HepG2 (cell line): ENCODE data around the gene GBGT1. TPM values are rescaled to one million over a fixed set of nuclear protein-coding genes. Genes with fewer than 3 reads are reported as not detected.

Experiments used
- CREB1 ChIP-seq, 2 experiments: fragments of 450-650 bp in 1 of 2; IDR thresholded peaks; 2 replicates each; pipeline ENCODE4 v1.6.1; 2016 to 2017; ENCODE audit warnings: control low read depth in 1 of 2, mild to moderate bottlenecking in 1 of 2, missing compliant biosample characterization in 1 of 2, missing genetic modification characterization in 1 of 2
- CTCF ChIP-seq: sonication (generic); formaldehyde crosslinking; IDR thresholded peaks from 2 replicates; pipeline ENCODE4 v1.5.0; 2020; ENCODE audit warnings: mild to moderate bottlenecking, missing genetic modification reagents, moderate library complexity
- ESRRA ChIP-seq: sonication (generic); formaldehyde crosslinking; IDR thresholded peaks from 2 replicates; pipeline ENCODE4 v1.5.1; 2020; ENCODE audit warnings: mild to moderate bottlenecking, low read depth, missing genetic modification reagents
- HNF4G ChIP-seq, 2 experiments: sonication (generic) in 1 of 2; formaldehyde crosslinking in 1 of 2; IDR thresholded peaks; 2 replicates each; pipeline versions ENCODE4 v1.4.0 to v1.6.1; 2011 to 2020; ENCODE audit warnings: borderline replicate concordance in 2 of 2, low read depth in 2 of 2, mild to moderate bottlenecking in 2 of 2, low read length in 1 of 2, missing genetic modification reagents in 1 of 2, moderate library complexity in 1 of 2
- IKZF5 ChIP-seq: IDR thresholded peaks from 2 replicates; pipeline ENCODE4 v1.6.1; 2018; ENCODE audit warnings: missing genetic modification reagents, mild to moderate bottlenecking, missing compliant biosample characterization
- MAZ ChIP-seq, 2 experiments: sonication (generic) in 1 of 2; formaldehyde crosslinking in 1 of 2; IDR thresholded peaks; 2 replicates each; pipeline versions ENCODE4 v1.5.0 to v1.6.1; 2012 to 2020; ENCODE audit warnings: low read depth in 2 of 2, mild to moderate bottlenecking in 2 of 2, borderline replicate concordance in 1 of 2, improper control_type of control experiment in 1 of 2, low read length in 1 of 2, missing genetic modification reagents in 1 of 2, moderate library complexity in 1 of 2
- MXI1 ChIP-seq: IDR thresholded peaks from 3 replicates; pipeline ENCODE4 v1.6.1; 2012; ENCODE audit warnings: low read depth, low read length, inconsistent platforms, borderline replicate concordance
- RAD21 ChIP-seq: fragments of 450-650 bp; formaldehyde crosslinking; IDR thresholded peaks from 2 replicates; pipeline ENCODE4 v1.5.0; 2020; ENCODE audit warnings: mild to moderate bottlenecking
- RFX3 ChIP-seq: IDR thresholded peaks from 2 replicates; pipeline ENCODE4 v1.6.1; 2016; ENCODE audit warnings: missing biosample characterization, missing genetic modification reagents
- SAP130 ChIP-seq: IDR thresholded peaks from 2 replicates; pipeline ENCODE4 v1.6.1; 2016; ENCODE audit warnings: low read depth
- SIN3A ChIP-seq: IDR thresholded peaks from 2 replicates; pipeline ENCODE4 v1.6.1; 2011; ENCODE audit warnings: low read depth, mild to moderate bottlenecking, control low read depth, low read length, borderline replicate concordance
- THAP11 ChIP-seq: IDR thresholded peaks from 2 replicates; pipeline ENCODE4 v1.6.1; 2016; ENCODE audit warnings: missing biosample characterization, missing genetic modification reagents
- XRCC5 ChIP-seq: fragments of 200-400 bp; formaldehyde crosslinking; optimal IDR thresholded peaks from 2 replicates; pipeline ENCODE3; 2017; ENCODE audit warnings: mild to moderate bottlenecking, low read length
- ZBTB37 ChIP-seq: sonication (generic); formaldehyde crosslinking; IDR thresholded peaks from 2 replicates; pipeline ENCODE4 v1.4.0; 2020; ENCODE audit warnings: mild to moderate bottlenecking, missing genetic modification reagents
- ZNF569 ChIP-seq: sonication (generic); formaldehyde crosslinking; IDR thresholded peaks from 2 replicates; pipeline ENCODE4 v1.5.0; 2020; ENCODE audit warnings: mild to moderate bottlenecking, missing genetic modification reagents, moderate library complexity, borderline replicate concordance
- ZNF687 ChIP-seq: sonication (generic); formaldehyde crosslinking; IDR thresholded peaks from 2 replicates; pipeline ENCODE4 v1.5.1; 2020; ENCODE audit warnings: mild to moderate bottlenecking, missing genetic modification reagents, moderate library complexity
- ZNF781 ChIP-seq: sonication (generic); formaldehyde crosslinking; IDR thresholded peaks from 2 replicates; pipeline ENCODE4 v1.5.1; 2020; ENCODE audit warnings: borderline replicate concordance, mild to moderate bottlenecking, missing genetic modification reagents; ENCODE audit errors: not compliant biosample characterization
- ZNF839 ChIP-seq: sonication (generic); formaldehyde crosslinking; IDR thresholded peaks from 2 replicates; pipeline ENCODE4 v1.4.0; 2020; ENCODE audit warnings: missing genetic modification reagents, mild to moderate bottlenecking, borderline replicate concordance
- polyA plus RNA-seq, 8 experiments: library from polyadenylated mRNA; depleted of rRNA in 3 of 8; stranded (reverse) in 7 of 8; unstranded in 1 of 8; fragments of >200 nt; fragmentation: Illumina TruSeq in 4 of 8; extraction: Trizol in 4 of 8; gene quantifications; 2 replicates each; pipeline versions ENCODE4 v1.2.1 to v1.2.3, GENCODE V29; 2011 to 2016; ENCODE audit warnings: low read depth in 4 of 8, missing spikeins in 1 of 8, mixed read lengths in 1 of 8; ENCODE audit not compliant: insufficient read depth in 1 of 8
- total RNA-seq, 5 experiments: library from RNA; depleted of rRNA; stranded (reverse); fragments of >200 nt; fragmentation: Illumina TruSeq; extraction: Trizol; gene quantifications; 2 replicates each; pipeline ENCODE4 v1.2.3, GENCODE V29; 2016; ENCODE audit warnings: low read depth in 1 of 5

The GBGT1 gene
- total and polyA plus RNA-seq, 2 of the 13 experiments (the other 11 are each of a cell fraction or from before 2014, with no cell fraction given) = not detected

GRCh38 chr9:133147412-133148198 is 16.1 kb downstream of the GBGT1 start (continued):
- TF ChIP-seq RFX3 (CRISPR knock-in tag) (0 out of 2 replicates have a peak, but pooled peaks have one; percentile 48), HNF4G (IDR thresholded peaks at IDR 0.05; ENCODE audit: borderline replicate concordance, low read depth, low read length) (no peak), HNF4G (CRISPR knock-in tag; IDR thresholded peaks at IDR 0.05; ENCODE audit: borderline replicate concordance, low read depth) (0 out of 2 replicates have a peak, but pooled peaks have one; percentile 23), ZNF569 (CRISPR knock-in tag) (no peak), MAZ (IDR thresholded peaks at IDR 0.05; ENCODE audit: borderline replicate concordance, low read depth, low read length) (no peak), MAZ (CRISPR knock-in tag; IDR thresholded peaks at IDR 0.05; ENCODE audit: low read depth) (0 out of 2 replicates have a peak, but pooled peaks have one; percentile 19), ZNF687 (peak; percentile 36), CTCF (CRISPR knock-in tag) (peak; percentile 90), SAP130 (peak; percentile 46; the same call in 1 of the 2 replicates), RAD21 (peak; percentile 80), MXI1 (peak; percentile 54; the same call in 1 of the 3 replicates), IKZF5 (CRISPR knock-in tag) (peak; percentile 35; the same call in 1 of the 2 replicates), ZNF781 (CRISPR knock-in tag) (no peak), ZBTB37 (no peak), ZNF839 (CRISPR knock-in tag) (0 out of 2 replicates have a peak, but pooled peaks have one; percentile 74), CREB1 (IDR thresholded peaks at IDR 0.05) (no peak), CREB1 (CRISPR knock-in tag; IDR thresholded peaks at IDR 0.05) (no peak), THAP11 (0 out of 2 replicates have a peak, but pooled peaks have one; percentile 25), ESRRA (CRISPR knock-in tag) (no peak), XRCC5 (peak; percentile 37), SIN3A (peak; percentile 50; the same call in 1 of the 2 replicates)
